Activated T-helper 9 cell treated with anti-CD3 and anti-CD28 coated beads, Interleukin-2, amount 50 U/mL, for 16 hours (primary cell): Measurements from ENCODE around the gene LIN7A.
"Not testable (repeated sequence)": the region's sequence is repeated elsewhere in the genome, so short reads cannot be mapped to it uniquely, and the experiment has no call there.

Source experiments
- DNase-seq: peaks from one replicate; pipeline ENCODE4 v3.0.0-alpha.2; 2020; ENCODE audit warnings: low read depth

The LIN7A gene

DNA sequence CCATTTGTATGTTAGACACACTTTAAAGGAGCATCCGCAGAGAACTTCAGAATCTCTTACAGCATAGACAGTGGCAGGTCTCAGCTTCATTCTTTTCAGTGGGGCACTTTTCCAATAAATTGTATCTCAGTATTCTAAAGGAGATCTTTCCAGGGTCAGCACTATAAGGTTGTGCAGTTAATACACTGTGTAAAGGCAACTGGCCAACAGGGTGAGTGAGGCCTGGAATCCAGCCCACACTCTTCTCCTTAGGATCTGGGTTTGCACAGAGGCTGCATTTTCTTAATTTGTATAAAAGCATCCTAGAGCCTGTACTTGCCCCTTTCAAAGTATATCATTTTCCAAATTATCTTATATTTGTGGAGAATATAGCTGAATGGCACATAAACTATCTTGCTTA, 126.9 kb downstream of the LIN7A start:
- no peak for DNase-seq

DNA sequence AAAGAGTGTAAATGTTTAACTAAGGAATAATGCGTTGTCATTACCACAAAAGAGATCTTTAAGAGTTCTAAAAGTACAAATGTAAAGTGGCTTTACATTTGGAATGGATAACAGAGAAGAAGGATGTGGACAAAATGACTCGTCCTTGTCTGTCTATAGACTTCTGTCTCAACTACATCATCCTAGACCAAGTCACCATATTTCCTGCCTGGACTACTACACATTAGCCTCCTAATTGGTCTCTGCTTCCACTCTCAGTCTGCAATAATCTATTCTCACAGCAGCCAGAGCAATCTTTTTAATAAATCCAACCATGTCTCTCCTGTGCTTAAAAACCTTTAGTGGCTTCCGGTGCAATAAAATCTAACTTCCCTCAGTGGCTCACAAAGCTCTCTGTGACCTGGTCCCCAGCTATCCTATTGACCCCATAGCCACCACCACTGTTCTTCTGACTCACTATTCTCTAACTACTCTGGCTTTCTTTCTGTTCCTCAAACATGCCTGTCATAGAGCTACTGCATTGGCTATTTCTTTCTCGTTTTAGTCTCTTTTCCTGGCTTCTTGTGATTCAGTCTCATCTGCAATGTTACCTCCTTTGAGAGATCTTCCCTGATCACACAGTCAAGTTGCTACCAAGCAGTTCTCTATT, 130.0 kb downstream of the LIN7A start:
- DNase-seq: no peak

GRCh38 chr12:80805106-80805505, 132.6 kb downstream of the LIN7A start:
- no peak for DNase-seq

DNA sequence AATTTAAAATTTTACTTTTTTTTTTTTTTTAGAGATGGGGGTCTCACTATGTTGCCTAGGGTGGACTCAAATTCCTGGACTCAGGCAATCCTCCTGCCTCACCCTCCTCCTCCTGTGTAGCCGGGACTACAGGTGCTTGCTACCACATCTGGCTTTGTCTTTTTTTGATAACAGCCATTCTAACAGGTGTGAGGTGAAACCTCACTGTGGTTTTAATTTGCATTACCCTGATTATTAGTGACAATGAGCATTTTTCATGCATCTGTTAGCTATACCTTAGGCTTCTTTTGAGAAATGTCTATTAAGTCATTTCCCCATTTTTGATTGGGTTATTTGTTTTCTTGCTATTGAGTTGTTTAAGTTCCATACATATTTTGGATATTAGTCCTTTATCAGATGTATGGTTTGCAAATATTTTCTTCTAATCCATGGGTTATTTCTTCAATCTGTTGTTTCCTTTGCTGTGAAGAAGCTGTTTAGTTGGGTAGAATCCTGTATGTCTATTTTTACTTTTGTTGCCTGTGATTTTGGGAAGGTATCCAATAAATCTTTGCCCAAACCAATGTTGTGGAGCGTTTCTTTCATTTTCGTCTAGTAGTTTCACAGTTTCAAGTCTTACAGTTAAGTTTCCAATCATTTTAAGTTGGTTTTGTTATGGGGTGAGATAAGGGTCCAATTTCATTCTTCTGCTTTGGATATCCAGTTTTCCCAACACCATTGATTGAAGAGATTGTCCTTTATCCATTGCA, 134.9 kb downstream of the LIN7A start:
- DNase-seq: no peak

DNA sequence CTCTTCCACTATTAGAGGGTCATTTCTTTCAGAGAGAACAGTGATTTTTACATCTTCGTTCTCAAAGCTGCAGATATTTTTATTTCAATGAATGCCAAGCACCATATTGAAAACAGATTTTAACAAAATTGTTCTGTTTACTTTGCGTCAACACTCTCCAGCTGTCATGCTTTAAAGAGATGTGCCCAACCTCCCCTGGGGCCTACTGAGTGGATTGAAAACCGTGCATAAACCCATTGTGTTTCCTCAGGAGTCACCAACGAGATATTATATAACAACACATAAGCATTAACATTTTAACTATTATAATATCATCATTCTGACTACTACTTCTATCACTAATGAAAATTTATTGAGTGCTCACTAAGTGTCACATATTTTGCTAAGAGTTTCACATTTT, 139.5 kb downstream of the LIN7A start:
- no peak for DNase-seq

DNA sequence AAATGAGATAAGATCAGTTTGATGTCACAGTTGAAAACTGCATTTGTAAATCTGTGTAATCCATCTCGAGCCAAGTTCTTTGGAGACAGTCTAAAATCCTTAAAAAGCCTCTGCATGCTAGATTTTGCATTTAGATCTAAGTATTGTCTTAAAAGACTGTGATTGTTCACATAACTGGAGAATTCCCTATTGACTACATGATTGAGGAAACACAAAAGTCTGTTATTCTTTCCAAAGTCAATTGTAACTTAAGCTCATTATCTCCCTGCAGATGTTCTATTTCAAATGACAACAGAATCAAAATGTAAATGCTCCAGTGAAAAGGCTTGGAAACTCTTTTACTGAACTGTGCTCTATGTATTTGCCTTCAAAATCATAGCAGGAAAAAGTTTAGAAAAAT, 143.2 kb downstream of the LIN7A start:
- DNase-seq: no peak

GRCh38 chr12:80792861-80793260, 144.9 kb downstream of the LIN7A start:
- no peak for DNase-seq

GRCh38 chr12:80791863-80792262, 145.9 kb downstream of the LIN7A start:
- DNase-seq: no peak

DNA sequence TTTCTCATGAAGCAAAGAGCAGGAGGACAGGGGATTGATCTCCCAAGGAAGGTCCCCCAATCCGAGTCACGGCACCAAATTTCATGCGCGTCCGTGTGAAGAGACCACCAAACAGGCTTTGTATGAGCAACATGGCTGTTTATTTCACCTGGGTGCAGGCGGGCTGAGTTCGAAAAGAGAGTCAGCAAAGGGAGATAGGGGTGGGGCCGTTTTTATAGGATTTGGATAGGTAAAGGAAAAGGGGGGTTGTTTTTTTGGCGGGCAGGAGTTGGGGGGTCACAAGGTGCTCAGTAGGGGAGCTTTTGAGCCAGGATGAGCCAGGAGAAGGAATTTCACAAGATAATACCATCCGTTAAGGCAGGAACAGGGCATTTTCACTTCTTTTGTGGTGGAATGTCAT, 149.3 kb downstream of the LIN7A start:
- not testable (repeated sequence) for DNase-seq

DNA sequence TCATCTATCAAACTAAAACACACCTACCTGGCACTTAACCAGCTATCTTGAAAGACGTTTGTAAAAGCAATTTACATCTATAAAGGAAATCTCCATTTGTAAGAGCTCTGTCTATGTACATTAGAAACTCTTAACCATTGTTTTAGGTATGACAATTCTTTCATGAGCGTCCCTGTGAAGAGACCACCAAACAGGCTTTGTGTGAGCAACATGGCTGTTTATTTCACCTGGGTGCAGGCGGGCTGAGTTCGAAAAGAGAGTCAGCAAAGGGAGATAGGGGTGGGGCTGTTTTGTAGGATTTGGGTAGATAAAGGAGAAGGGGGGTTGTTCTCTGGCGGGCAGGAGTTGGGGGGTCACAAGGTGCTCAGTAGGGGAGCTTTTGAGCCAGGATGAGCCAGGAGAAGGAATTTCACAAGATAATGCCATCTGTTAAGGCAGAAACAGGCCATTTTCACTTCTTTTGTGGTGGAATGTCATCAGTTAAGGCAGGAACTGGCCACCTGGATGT, 154.7 kb downstream of the LIN7A start:
- DNase-seq: not testable (repeated sequence)

DNA sequence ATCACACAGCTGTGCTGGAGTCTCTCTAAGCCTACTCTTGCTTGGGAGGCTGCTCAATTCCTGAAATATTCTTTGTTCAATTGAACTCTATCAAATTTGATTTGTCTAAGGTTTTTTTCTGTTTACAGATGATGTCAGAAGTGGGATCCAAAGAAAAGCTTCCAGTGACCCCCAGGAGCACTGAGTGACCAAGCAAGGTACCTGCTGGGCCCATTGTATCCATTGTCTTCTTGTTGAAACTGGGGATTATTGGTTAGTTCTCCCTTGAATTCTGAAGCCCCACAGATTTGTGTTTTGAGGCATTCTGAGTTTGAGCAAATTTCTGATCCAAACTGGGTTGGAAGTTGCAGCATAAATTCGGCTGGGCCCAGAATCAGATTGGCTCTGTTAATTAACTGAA, 156.4 kb downstream of the LIN7A start:
- no peak for DNase-seq

- no peak for DNase-seq
Measured at GRCh38 chr12:80780746-80781145, 157.0 kb downstream of the LIN7A start.

DNA sequence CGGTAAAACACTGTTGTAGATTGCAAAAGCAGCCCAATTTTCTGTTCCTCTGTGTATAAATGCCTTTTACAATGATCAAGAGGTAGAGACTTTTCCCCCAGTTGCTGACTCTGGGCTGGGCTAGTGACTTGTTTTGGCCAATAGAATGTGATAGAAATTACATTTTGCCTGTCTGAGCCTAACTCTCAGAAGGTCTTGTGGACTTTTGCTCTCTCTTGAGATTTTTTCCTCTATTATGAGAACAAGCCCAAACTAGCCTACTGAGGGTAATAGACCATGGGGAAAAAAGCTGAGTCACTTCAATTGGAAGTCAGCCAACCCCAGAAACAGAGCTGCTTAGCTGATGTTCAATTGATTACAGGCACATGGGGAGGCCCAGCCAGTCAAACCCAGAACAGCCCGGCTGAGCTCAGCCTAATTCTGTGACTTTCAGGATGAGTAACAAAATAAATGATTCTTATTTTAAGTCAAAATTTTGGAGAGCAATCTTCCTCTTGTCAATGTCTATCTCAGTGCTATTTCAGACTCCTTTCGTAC, 159.7 kb downstream of the LIN7A start:
- no peak for DNase-seq

DNA sequence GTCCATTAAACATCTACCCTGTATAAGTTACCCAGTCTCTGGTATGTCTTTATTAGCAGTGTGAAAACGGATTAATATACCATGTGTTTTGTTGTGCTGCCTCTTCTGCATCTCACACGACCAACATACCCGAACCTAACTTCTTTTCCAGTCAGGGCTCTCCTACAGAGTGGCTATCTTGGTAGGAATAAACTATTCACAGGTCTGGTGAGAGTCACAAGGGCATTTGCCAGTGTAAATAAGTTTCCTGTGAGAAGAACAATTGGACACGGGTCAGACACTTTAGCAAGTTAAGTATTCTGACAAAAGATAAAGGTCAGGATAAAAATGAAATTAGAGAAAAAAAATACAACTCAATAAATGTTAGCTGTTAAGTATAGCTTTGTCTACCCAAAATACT, 160.1 kb downstream of the LIN7A start:
- DNase-seq: no peak

- no peak for DNase-seq
Measured at GRCh38 chr12:80776706-80777105, 161.0 kb downstream of the LIN7A start.

- DNase-seq: no peak
Measured at GRCh38 chr12:80770958-80771357, 166.8 kb downstream of the LIN7A start.

- no peak for DNase-seq
Measured at GRCh38 chr12:80769553-80770140, 168.1 kb downstream of the LIN7A start.

DNA sequence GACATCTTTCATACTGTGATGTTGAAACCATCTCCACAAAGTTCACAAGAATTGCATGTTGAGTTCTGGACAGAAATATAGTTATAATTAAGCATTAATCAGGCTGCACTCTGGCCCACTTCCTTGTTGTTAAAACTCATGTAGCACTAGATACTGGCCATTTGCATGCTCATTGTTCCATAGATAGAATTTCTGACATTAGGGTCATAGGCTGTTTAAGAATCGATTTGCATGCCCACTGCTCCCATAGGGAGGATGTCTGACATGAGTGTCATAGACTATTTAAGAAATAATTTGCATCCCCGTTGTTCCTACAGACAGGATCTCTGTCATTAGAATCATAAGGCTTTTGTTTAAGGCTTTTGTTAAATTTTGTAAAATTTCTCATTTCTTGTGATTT, 170.8 kb downstream of the LIN7A start:
- no peak for DNase-seq

DNA sequence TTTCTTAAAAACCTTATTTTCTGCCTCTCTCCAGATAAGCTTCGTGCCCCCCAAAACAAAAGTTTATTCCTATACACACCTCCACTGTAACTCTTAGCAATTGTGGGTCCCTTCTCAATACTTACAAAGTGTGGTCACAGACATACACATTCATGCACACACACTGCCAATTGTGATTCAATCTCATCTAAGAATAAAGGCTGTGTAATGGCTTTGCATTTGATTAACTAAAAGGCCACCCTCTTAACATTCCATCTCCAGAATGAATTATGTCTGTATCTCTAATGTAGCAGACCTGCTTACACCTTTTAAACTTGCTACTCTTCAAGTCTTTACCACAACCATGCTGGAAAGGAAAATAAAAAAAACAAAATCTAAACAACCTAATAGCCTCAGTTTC, 171.5 kb downstream of the LIN7A start:
- DNase-seq: no peak

DNA sequence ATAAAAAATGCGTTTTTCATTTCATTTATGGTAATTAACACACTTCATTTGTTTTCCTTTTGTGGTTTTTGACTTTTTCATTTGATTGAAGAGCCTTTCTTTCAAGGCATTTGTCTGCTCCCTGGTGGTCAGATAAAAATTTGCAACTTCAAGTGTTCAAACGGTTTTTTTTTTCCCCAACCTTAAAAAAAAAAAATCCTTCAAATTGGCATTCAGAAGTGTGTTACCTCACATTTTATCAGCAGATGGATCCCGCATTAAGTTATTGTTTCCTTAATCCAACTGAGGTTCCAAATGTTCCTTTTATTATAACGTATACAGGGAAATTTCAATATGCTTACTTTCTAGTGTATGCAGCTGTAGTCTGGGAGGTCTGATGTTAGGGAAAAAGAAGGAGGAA, 173.9 kb downstream of the LIN7A start:
- DNase-seq: no peak

DNA sequence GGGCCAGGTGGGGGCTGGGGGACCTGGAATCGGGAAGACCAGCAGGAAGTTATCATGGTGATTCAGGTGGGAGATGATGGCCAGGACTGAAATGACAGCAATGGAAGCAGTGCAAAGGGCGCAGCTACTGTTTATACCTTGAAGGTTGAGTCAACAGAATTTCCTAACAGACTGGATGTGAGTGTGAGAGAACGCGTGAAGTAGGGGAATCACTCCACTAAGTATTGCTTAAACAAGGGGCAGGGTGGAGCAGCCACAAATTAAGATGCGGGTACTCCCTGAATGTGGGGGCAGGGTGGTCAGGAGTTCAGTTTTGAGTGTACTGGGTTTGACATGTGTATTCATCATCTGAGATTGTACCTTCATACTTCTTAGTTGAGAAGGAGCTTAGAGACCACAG, 175.9 kb downstream of the LIN7A start:
- DNase-seq: no peak

GRCh38 chr12:80756875-80757274, 180.9 kb downstream of the LIN7A start:
- DNase-seq: no peak

- no peak for DNase-seq
Measured at GRCh38 chr12:80754274-80754673, 183.5 kb downstream of the LIN7A start.
